Suprapubic skin (tissue), 4 donors: Measurements from ENCODE around the gene MKX. TPM values are rescaled to one million over a fixed set of nuclear protein-coding genes. Genes with fewer than 3 reads are reported as not detected.
A peak's percentile ranks its signal among the peaks of the same experiment; 100 is the strongest.

Experiments used
- DNase-seq, 2 donors: peaks; one replicate each; pipeline ENCODE4 v3.0.0-alpha.2; 2019; ENCODE audit warnings: low spot score in 2 of 2
- H3K27ac ChIP-seq: fragments of 200-600 bp; sonication (generic); one replicate; pipeline ENCODE4 v1.5.1; 2019
- H3K27me3 ChIP-seq: fragments of 200-600 bp; sonication (generic); one replicate; pipeline ENCODE4 v1.5.1; 2019
- H3K36me3 ChIP-seq: fragments of 200-600 bp; sonication (generic); one replicate; pipeline ENCODE4 v1.5.1; 2019
- H3K4me1 ChIP-seq: fragments of 200-600 bp; sonication (generic); one replicate; pipeline ENCODE4 v1.5.1; 2019
- H3K4me3 ChIP-seq: fragments of 200-600 bp; sonication (generic); one replicate; pipeline ENCODE4 v1.5.1; 2019; ENCODE audit warnings: mild to moderate bottlenecking
- H3K9me3 ChIP-seq: fragments of 200-600 bp; sonication (generic); one replicate; pipeline ENCODE4 v1.5.1; 2019
- EP300 ChIP-seq: sonication (generic); formaldehyde crosslinking; IDR thresholded peaks from one replicate; pipeline ENCODE4 v1.6.1; 2017; ENCODE audit warnings: antibody characterized with exemption
- POLR2A ChIP-seq, 2 donors: fragments of 450-650 bp; IDR thresholded peaks; one replicate each; pipeline ENCODE4 v1.6.1; 2017; ENCODE audit warnings: antibody characterized with exemption in 2 of 2, mild to moderate bottlenecking in 2 of 2, moderate library complexity in 2 of 2
- POLR2AphosphoS5 ChIP-seq, 3 donors: sonication (generic); formaldehyde crosslinking; IDR thresholded peaks; one replicate each; pipeline ENCODE4 v1.6.1; 2017; ENCODE audit warnings: antibody characterized with exemption in 3 of 3
- WGBS: methylation state at CpG from one replicate; pipeline ENCODE4 v1.1.5; 2018; 5-methylcytosine and 5-hydroxymethylcytosine counted together
- total RNA-seq, 4 donors: library from RNA; depleted of rRNA; stranded (reverse); fragments of >200 nt; gene quantifications; one replicate each; pipeline ENCODE4 v1.1.0, GENCODE V29; 2016
- TF ChIP-seq, protein P1 (sequence below), 2 donors: fragments of 200-600 bp in 1 of 2; fragments of 450-650 bp in 1 of 2; sonication (generic) in 1 of 2; IDR thresholded peaks; one replicate each; pipeline ENCODE4 v1.5.1; 2016 to 2019; ENCODE audit warnings: antibody characterized with exemption in 2 of 2, mild to moderate bottlenecking in 1 of 2, moderate library complexity in 1 of 2

MKX gene
- total RNA-seq, 4 donors from 2014 or later: 0.25 to 0.68 (median 0.55) TPM

DNA sequence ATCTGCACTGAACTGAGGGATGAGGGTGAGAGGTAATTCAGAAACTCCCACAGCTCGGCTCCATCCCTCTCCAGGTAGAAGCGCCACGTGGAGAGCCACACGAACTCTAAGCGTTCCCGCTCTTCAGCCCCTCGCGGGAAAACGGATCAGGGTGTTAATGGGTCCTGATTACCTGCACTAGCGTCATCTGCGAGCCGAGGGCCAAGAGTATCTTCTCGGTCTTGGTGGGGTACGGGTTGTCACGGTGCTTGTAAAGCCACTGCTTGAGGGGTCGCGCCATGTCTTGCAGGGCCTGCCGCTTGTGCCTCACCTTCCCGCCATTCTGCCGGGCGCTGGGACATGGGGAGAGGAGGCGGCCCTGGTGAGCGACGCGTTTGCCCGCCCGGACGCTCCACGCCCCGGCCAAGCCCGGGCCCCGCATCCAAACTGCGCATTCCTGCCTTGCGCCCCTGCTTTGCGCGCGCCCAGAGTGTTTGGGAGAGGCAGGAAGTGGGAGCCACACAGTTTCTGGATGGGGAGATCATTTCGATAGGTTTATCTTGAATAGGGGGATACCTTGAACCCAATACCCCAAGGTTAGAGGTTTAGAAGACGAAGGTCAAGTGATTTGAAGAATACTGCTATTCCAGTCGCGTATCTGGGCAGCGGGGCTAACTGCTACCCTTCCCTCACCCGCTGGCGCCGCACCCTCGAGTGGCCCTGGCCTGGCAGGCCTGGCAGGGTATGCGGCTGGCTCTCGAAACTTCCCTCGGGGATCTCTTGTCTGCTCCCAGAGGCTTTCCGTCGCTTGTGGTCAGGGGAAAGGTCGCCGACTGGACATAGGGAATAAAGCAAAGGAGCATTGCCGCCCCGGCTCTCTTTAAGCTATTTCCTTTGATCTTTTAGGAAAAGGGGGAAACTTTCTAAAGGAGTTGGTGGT lies 4.2 kb downstream of the MKX start:
- WGBS: 31% methylated on average over 51 of the region's 55 CpGs
- peak overlapping the region; percentile 73 for H3K4me3 ChIP-seq
- TF ChIP-seq POLR2A (IDR thresholded peaks at IDR 0.05) (no peak), EP300 (no peak), POLR2AphosphoS5 (IDR thresholded peaks at IDR 0.05) (no peak)
- TF ChIP-seq, protein P1, sequence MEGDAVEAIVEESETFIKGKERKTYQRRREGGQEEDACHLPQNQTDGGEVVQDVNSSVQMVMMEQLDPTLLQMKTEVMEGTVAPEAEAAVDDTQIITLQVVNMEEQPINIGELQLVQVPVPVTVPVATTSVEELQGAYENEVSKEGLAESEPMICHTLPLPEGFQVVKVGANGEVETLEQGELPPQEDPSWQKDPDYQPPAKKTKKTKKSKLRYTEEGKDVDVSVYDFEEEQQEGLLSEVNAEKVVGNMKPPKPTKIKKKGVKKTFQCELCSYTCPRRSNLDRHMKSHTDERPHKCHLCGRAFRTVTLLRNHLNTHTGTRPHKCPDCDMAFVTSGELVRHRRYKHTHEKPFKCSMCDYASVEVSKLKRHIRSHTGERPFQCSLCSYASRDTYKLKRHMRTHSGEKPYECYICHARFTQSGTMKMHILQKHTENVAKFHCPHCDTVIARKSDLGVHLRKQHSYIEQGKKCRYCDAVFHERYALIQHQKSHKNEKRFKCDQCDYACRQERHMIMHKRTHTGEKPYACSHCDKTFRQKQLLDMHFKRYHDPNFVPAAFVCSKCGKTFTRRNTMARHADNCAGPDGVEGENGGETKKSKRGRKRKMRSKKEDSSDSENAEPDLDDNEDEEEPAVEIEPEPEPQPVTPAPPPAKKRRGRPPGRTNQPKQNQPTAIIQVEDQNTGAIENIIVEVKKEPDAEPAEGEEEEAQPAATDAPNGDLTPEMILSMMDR (IDR thresholded peaks at IDR 0.05): no peak
- no peaks in the 10 kb centered on the region for H3K9me3 ChIP-seq
- DNase-seq: no peak
- peaks cover 52% of the 10 kb centered on the region for H3K4me1 ChIP-seq
- H3K36me3 ChIP-seq: no peaks in the 10 kb centered on the region
- H3K27me3 ChIP-seq: peaks cover 64% of the 10 kb centered on the region
- no peak overlapping the region for H3K27ac ChIP-seq

DNA sequence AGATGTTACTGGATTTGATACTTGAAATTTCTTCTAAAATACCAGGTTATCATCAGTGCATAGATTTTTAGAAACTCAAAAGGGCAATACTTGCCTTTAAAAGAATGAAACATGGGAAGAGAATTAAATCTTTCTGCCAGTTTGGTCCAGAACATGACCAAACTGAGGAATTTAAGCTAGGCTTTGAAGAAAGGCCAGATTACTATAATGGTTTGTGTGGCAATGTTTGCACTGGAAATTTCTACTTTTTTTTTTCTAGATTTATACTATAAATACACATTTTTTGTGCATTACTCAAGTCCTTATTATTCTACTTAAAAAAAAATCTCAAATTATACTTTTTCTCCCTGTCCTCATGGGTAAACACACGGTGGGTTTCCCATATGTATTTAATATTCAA lies 9.2 kb downstream of the MKX start:
- H3K27ac ChIP-seq: no peak overlapping the region
- peaks cover 17% of the 10 kb centered on the region for H3K27me3 ChIP-seq

DNA sequence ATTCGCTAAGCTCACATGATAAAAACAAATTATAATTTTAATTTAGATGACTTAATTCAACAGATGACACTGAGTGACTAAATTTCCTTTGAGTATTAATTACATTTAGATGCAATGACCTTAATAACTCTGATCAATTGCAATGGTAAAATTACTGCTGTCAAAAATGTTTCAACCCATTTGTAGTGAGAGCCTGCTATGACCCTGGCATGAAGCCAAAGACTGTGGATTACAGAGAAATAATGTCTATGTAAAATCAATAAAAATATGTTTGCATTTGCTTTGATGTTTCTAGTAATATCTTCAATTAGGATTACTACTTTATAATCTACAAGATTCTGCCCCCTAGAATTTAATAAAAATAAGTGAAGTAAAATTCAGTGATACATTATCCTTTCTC lies 15.6 kb downstream of the MKX start:
- WGBS: 94% methylated on average over 1 of the region's 1 CpG
- DNase-seq: no peak
- Histone ChIP-seq H3K9me3 (no peaks in the 10 kb centered on the region), H3K27ac (no peak overlapping the region), H3K36me3 (no peaks in the 10 kb centered on the region), H3K4me3 (no peak overlapping the region), H3K27me3 (peaks cover 3% of the 10 kb centered on the region), H3K4me1 (no peaks in the 10 kb centered on the region)
- no peak for TF ChIP-seq EP300
- TF ChIP-seq POLR2AphosphoS5 (IDR thresholded peaks at IDR 0.05): no peak
- no peak for TF ChIP-seq POLR2A (IDR thresholded peaks at IDR 0.05)
- TF ChIP-seq, protein P1 (IDR thresholded peaks at IDR 0.05): no peak

More for the DNA sequence above, 9.2 kb downstream of the MKX start:
- TF ChIP-seq, protein P1 (IDR thresholded peaks at IDR 0.05): no peak
- TF ChIP-seq POLR2AphosphoS5 (IDR thresholded peaks at IDR 0.05): no peak
- no peak for TF ChIP-seq POLR2A (IDR thresholded peaks at IDR 0.05)
- TF ChIP-seq EP300: no peak
- no peak for DNase-seq
- Histone ChIP-seq H3K4me3 (no peak overlapping the region), H3K9me3 (no peaks in the 10 kb centered on the region), H3K4me1 (peaks cover 3% of the 10 kb centered on the region), H3K36me3 (no peaks in the 10 kb centered on the region)
- WGBS: 82% methylated on average over 1 of the region's 1 CpG

DNA sequence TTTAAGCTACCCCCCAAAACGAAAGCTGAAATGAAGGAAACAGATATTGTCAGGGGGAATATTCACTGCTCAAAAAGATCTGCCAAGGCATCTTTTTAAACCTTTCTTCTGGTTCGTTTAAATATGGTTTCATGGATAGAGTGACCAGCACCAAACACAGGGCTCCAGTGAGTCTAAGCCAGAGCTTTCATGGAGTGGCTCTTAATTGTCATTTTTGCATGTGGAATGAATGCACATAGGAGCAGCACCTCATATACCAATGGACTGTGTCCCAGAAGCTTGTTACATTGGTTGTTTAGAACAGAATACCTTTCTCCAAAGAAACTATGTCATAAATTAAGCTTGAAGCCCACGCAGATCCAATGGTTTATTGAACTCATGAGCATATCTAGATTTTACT lies 17.3 kb downstream of the MKX start:
- no peak overlapping the region for H3K27ac ChIP-seq
- 71% methylated on average over 3 of the region's 3 CpGs for WGBS

DNA sequence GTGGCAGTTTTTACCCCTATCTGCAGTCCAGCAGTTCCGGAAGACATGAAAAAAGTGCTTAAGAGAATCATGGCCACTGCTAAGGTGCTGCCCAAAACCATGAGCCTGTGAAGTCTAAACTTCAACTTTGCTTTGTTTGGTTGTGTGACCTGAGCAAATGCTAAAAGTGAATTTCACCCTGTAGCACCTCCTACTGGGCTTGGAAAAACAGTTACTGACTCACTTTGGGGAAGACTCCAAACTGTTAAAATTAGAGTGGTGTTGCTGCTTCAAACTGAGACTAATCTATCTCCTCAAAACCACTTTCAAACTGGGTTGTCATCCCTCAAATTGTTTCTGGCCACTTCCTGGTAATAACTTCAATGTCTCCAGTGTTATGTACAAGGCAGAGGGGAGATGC lies 21.3 kb downstream of the MKX start:
- no peaks in the 10 kb centered on the region for H3K36me3 ChIP-seq
- no peaks in the 10 kb centered on the region for H3K27me3 ChIP-seq
- H3K9me3 ChIP-seq: no peaks in the 10 kb centered on the region
- no peaks in the 10 kb centered on the region for H3K4me1 ChIP-seq
- no peak for TF ChIP-seq POLR2AphosphoS5 (IDR thresholded peaks at IDR 0.05)
- TF ChIP-seq, protein P1 (IDR thresholded peaks at IDR 0.05): no peak
- TF ChIP-seq POLR2A (IDR thresholded peaks at IDR 0.05): no peak
- no peak for TF ChIP-seq EP300
- H3K4me3 ChIP-seq: no peak overlapping the region
- H3K27ac ChIP-seq: no peak overlapping the region
- WGBS: 86% methylated on average over 1 of the region's 1 CpG
- no peak for DNase-seq

More for the DNA sequence above, 17.3 kb downstream of the MKX start:
- H3K27me3 ChIP-seq: peaks cover 3% of the 10 kb centered on the region
- no peak for DNase-seq
- no peak for TF ChIP-seq EP300
- no peak for TF ChIP-seq POLR2AphosphoS5 (IDR thresholded peaks at IDR 0.05)
- no peak for TF ChIP-seq POLR2A (IDR thresholded peaks at IDR 0.05)
- TF ChIP-seq, protein P1 (IDR thresholded peaks at IDR 0.05): no peak
- no peaks in the 10 kb centered on the region for H3K4me1 ChIP-seq
- H3K4me3 ChIP-seq: no peak overlapping the region
- no peaks in the 10 kb centered on the region for H3K9me3 ChIP-seq
- H3K36me3 ChIP-seq: no peaks in the 10 kb centered on the region
